GM03348 (cell line): Measurements from ENCODE around the gene BNIP2.
A peak's percentile ranks its signal among the peaks of the same experiment; 100 is the strongest.

Experiments used
- DNase-seq: peaks from one replicate; pipeline ENCODE4 v3.0.0; 2012; ENCODE audit warnings: low spot score

The BNIP2 gene

GRCh38 chr15:59636184-59636583, 52.9 kb downstream of the BNIP2 start:
- no peak for DNase-seq

GRCh38 chr15:59632714-59633113, 56.4 kb downstream of the BNIP2 start:
- no peak for DNase-seq

DNA sequence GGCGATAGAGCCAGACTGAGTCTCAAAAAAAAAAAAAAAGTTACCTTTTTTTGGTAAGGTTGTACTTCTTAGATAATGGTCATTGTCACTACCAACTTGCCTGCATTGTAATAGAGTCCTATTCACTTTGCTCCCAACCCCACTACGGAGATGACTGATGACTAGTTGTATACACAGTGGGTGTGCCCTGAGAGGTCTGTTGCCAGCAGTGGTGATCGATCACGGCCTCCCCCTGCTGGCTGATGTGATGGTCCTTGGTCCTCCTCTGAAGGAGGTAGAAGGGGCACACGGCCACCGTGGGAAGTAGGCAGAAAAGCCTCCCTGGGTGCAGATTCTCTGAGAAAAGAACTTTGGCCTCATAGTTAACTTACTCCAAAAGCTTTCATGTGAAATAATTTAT, 66.8 kb downstream of the BNIP2 start:
- peak; percentile 62 for DNase-seq

DNA sequence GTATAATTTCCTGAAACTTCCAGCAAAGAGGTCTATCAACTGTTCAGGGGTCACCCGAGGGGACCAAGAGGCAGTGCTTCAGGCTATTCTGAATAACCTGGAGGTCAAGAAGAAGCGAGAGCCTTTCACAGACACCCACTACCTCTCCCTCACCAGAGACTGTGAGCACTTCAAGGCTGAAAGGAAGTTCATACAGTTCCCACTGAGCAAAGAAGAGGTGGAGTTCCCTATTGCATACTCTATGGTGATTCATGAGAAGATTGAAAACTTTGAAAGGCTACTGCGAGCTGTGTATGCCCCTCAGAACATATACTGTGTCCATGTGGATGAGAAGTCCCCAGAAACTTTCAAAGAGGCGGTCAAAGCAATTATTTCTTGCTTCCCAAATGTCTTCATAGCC, 70.7 kb downstream of the BNIP2 start:
- DNase-seq = no peak

- no peak for DNase-seq
These were observed 72.7 kb downstream of the BNIP2 start for GRCh38 chr15:59616379-59616778.

DNA sequence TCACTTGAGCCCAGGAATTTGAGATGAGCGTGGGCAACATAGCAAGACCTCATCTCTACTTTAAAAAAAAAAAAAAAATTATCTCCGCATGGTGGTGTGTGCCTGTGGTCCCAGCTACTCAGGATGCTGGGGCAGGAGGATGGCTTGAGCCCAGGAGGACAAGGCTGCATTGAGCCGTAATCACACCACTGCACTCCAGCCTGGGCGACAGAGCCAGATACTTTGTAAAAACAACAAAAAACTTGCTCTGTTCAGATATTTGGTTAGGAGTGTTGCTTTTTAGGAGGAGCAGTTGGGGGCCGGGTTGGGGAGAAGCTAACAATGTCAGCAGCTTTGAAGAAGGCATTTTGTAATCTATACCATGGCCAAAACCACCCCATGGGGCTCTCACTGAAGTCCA, 73.5 kb downstream of the BNIP2 start:
- DNase-seq = no peak

- DNase-seq = no peak
These were observed 75.0 kb downstream of the BNIP2 start for GRCh38 chr15:59614153-59614552.

DNA sequence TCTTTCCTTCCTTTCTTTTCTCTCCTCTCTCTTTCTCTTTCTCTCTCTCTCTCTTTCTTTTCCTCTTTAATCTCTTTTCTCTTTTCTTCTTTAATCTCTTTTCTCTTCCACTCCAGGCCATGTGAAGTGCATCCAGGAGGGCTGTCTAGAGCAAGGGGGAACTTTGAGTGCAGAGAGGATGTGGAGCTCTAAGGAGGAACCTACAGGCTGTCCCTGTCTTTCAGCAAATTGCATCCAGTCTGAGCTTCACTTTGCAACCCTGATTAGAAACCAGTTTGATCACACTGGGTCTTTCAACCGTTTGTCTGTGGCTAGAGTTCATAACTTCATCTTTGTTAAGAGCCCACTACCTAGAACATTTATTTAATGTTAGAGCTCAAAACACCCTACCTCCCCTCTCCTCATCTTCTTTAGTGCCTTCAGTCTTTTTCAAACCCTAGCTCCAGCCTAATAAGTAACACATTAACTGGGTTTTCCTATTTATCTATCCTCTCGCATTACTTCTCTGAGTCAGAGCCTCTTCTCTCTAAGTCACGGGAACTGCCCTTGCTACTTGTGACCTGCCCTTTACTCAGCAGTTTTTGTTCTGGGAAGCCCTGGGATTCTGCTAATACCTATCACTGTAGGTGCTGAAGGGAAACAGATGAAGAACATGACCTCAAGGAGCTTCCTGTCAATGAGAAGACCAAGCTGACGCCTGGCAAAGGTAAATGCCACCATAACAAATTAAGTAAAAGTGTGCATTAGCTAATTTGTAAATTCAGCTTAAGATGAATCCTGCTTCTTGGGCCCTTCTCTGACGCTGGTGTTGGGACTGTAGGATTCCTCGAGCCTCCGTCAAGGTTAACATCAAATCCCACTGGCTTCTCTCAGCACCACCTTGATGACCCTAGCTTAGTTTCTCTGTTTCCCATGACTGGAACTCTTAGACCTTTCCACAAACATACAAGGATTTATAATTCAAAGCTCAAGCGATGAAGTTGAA, 77.6 kb downstream of the BNIP2 start, which contains the start of gene GCNT3:
GCNT3 (plus strand) TSS at position 508 of the 985 bp plus-strand sequence. CDS start 6,456 bp downstream, outside the sequence.
- peak; percentile 22 for DNase-seq

GRCh38 chr15:59609730-59610712, 79.1 kb downstream of the BNIP2 start:
- no peak for DNase-seq
